Endothelial cell of umbilical vein (primary cell): Measurements from ENCODE around the gene ZPLD1. TPM values are rescaled to one million over a fixed set of nuclear protein-coding genes. Genes with fewer than 3 reads are reported as not detected.

ENCODE experiments used
- BruUV-seq: library from RNA; stranded (reverse); fragments of 400-500 nt; replicated peaks from 2 replicates; lab custom pipeline; 2021; lab: Mats Ljungman, UMichigan
- CTCF ChIA-PET: fragments of 300-600, 350-600 bp; sonication (Branson Sonifier 250); formaldehyde crosslinking; loops from one replicate; lab custom pipeline; 2021; ENCODE audit warnings: antibody characterized with exemption, inconsistent platforms; lab: Charles Lee
- POLR2A ChIA-PET: fragments of 300-600, 350-600 bp; sonication (Branson Sonifier 250); formaldehyde crosslinking; loops from one replicate; lab custom pipeline; 2021; ENCODE audit warnings: antibody characterized with exemption, inconsistent platforms; lab: Charles Lee
- DNase-seq: peaks from one replicate; pipeline ENCODE4 v3.0.0-alpha.2; 2011; ENCODE audit warnings: low read depth, low spot score
- FAIRE-seq: peaks from 2 replicates; lab custom pipeline; 2011; peaks lifted over from hg19 to GRCh38; lab: Jason Lieb, UNC
- H2AFZ ChIP-seq: 2 replicates; pipeline ENCODE4 v1.6.0; 2012; ENCODE audit warnings: low read depth, low read length, control low read depth, inconsistent platforms
- H3K27ac ChIP-seq: 2 replicates; pipeline ENCODE4 v1.5.1; 2011; ENCODE audit warnings: low read depth, mild to moderate bottlenecking, control low read depth, low read length, moderate library complexity; ENCODE audit not compliant: insufficient read depth
- H3K27me3 ChIP-seq, 2 experiments: 2 replicates each; pipeline versions ENCODE4 v1.6.0 to v1.6.1; 2011; ENCODE audit warnings: low read length in 2 of 2, mixed read lengths in 1 of 2; ENCODE audit not compliant: control insufficient read depth in 2 of 2, insufficient read depth in 2 of 2
- H3K36me3 ChIP-seq, 2 experiments: 2 replicates in 1 of 2; 3 replicates in 1 of 2; pipeline ENCODE4 v1.5.1; 2011; ENCODE audit warnings: low read length in 2 of 2, mild to moderate bottlenecking in 1 of 2, moderate library complexity in 1 of 2; ENCODE audit not compliant: control insufficient read depth in 2 of 2, insufficient read depth in 2 of 2; ENCODE audit errors: extremely low read depth in 1 of 2
- H3K4me1 ChIP-seq: 3 replicates; pipeline ENCODE4 v1.5.1; 2011; ENCODE audit warnings: mild to moderate bottlenecking, low read length; ENCODE audit not compliant: control insufficient read depth, insufficient read depth; ENCODE audit errors: extremely low read depth
- H3K4me2 ChIP-seq: 2 replicates; pipeline ENCODE4 v1.6.1; 2011; ENCODE audit warnings: low read length, control low read depth, mixed read lengths; ENCODE audit not compliant: insufficient read depth
- H3K4me3 ChIP-seq, 3 experiments: fragments of 200-600 bp in 1 of 3; sonication (generic), shearing (Covaris generic) in 1 of 3; replicated peaks in 1 of 3; 2 replicates each; pipeline ENCODE4 v1.5.1; 2011 to 2016; ENCODE audit warnings: control low read depth in 3 of 3, low read length in 3 of 3, mild to moderate bottlenecking in 2 of 3, inconsistent platforms in 1 of 3, low read depth in 1 of 3, moderate library complexity in 1 of 3; ENCODE audit not compliant: insufficient read depth in 1 of 3
- H3K79me2 ChIP-seq: 2 replicates; pipeline ENCODE4 v1.6.0; 2012; ENCODE audit warnings: low read length, inconsistent platforms; ENCODE audit not compliant: control insufficient read depth, insufficient read depth
- H3K9ac ChIP-seq: replicated peaks from 2 replicates; pipeline ENCODE3; 2011; ENCODE audit warnings: low read length, control low read depth; ENCODE audit not compliant: insufficient read depth; ENCODE audit errors: extremely low read depth
- H3K9me1 ChIP-seq: replicated peaks from 3 replicates; pipeline ENCODE4 v1.6.0; 2011; ENCODE audit warnings: mild to moderate bottlenecking, low read length; ENCODE audit not compliant: control insufficient read depth, insufficient read depth; ENCODE audit errors: extremely low read depth
- H3K9me3 ChIP-seq: replicated peaks from 2 replicates; pipeline ENCODE4 v1.5.1; 2012; ENCODE audit warnings: low read length, inconsistent platforms; ENCODE audit not compliant: control insufficient read depth, insufficient read depth
- H4K20me1 ChIP-seq: replicated peaks from 2 replicates; pipeline ENCODE3; 2011; ENCODE audit warnings: mild to moderate bottlenecking, low read length; ENCODE audit not compliant: control insufficient read depth, insufficient read depth; ENCODE audit errors: extremely low read depth
- CTCF ChIP-seq, 2 donors: IDR thresholded peaks; 1 replicate in 1 of 2; 2 replicates in 1 of 2; pipeline ENCODE4 v1.5.1; 2011; ENCODE audit warnings: low read length in 2 of 2, mild to moderate bottlenecking in 2 of 2, moderate library complexity in 2 of 2, control low read depth in 1 of 2, inconsistent platforms in 1 of 2, low read depth in 1 of 2; ENCODE audit not compliant: insufficient read depth in 1 of 2; ENCODE audit errors: extremely low read depth in 1 of 2
- EZH2 ChIP-seq: IDR thresholded peaks from 2 replicates; pipeline ENCODE4 v1.6.1; 2012; ENCODE audit warnings: borderline replicate concordance, low read depth, mild to moderate bottlenecking, moderate library complexity, low read length, inconsistent platforms; ENCODE audit not compliant: severe bottlenecking
- FOS ChIP-seq: IDR thresholded peaks from 2 replicates; pipeline ENCODE4 v1.6.1; 2011; ENCODE audit warnings: mild to moderate bottlenecking, low read length, moderate library complexity, borderline replicate concordance; ENCODE audit not compliant: insufficient read depth
- GATA2 ChIP-seq: IDR thresholded peaks from 2 replicates; pipeline ENCODE4 v1.7.0; 2011; ENCODE audit warnings: low read depth, mild to moderate bottlenecking, moderate library complexity, mixed read lengths, low read length; ENCODE audit not compliant: insufficient read length, insufficient read depth
- JUN ChIP-seq: IDR thresholded peaks from 2 replicates; pipeline ENCODE4 v1.6.1; 2011; ENCODE audit warnings: borderline replicate concordance, low read depth; ENCODE audit not compliant: insufficient read length, insufficient read depth
- MAX ChIP-seq: IDR thresholded peaks from 2 replicates; pipeline ENCODE4 v1.6.1; 2011; ENCODE audit not compliant: insufficient read depth, insufficient read length
- MYC ChIP-seq: IDR thresholded peaks from one replicate; pipeline ENCODE4 v1.6.1; 2011; ENCODE audit warnings: mild to moderate bottlenecking, low read depth, low read length
- POLR2A ChIP-seq: IDR thresholded peaks from 2 replicates; pipeline ENCODE4 v1.6.1; 2012; ENCODE audit warnings: low read depth, mild to moderate bottlenecking, control low read depth, low read length
- POLR2AphosphoS5 ChIP-seq: IDR thresholded peaks from 2 replicates; pipeline ENCODE4 v1.6.1; 2012; ENCODE audit warnings: low read depth, mild to moderate bottlenecking, control low read depth, low read length, moderate library complexity; ENCODE audit not compliant: insufficient read depth
- dilution Hi-C: fragments of 300-500 bp; cut with MboI; formaldehyde crosslinking; loops from one replicate; pipeline ENCODE4 v1.15.0; 2019; ENCODE audit warnings: low sequenced_read_pairs; ENCODE audit not compliant: extremely low pct_ligation_motif_present
- intact Hi-C: fragments of 100-400 bp; cut with micrococcal nuclease; formaldehyde crosslinking; loops from one replicate; pipeline ENCODE4 v1.10.0; 2022
- polyA plus RNA-seq, 4 experiments: library from polyadenylated mRNA; depleted of rRNA in 3 of 4; stranded (reverse) in 3 of 4; unstranded in 1 of 4; fragments of >200 nt; gene quantifications; 2 replicates each; pipeline versions ENCODE4 v1.2.1 to v1.2.3, GENCODE V29; 2011 to 2012; ENCODE audit warnings: missing spikeins in 1 of 4
- total RNA-seq: library from RNA; stranded (reverse); gene quantifications from 2 replicates; pipeline ENCODE4 v1.2.3, GENCODE V29; 2021

ZPLD1 gene
- total and polyA plus RNA-seq, 2 donors (not counting 3 experiments of a cell fraction or from before 2014, with no cell fraction given) = not detected

GRCh38 chr3:102521246-102521645 is 86.4 kb downstream of the ZPLD1 start:
- Histone ChIP-seq H2AFZ (no peak overlapping the region), H3K9me3 (no peaks in the 10 kb centered on the region), H3K79me2 (no peaks in the 10 kb centered on the region), H3K36me3 (no peaks in the 10 kb centered on the region), H3K9me1 (no peaks in the 10 kb centered on the region), H4K20me1 (no peaks in the 10 kb centered on the region), H3K9ac (no peak overlapping the region), H3K4me2 (no peak overlapping the region), H3K4me3 (no peak overlapping the region), H3K27ac (no peak overlapping the region), H3K27me3 (peaks cover 5 to 17% of the 10 kb centered on the region in 2 experiments), H3K4me1 (no peaks in the 10 kb centered on the region)
- DNase-seq (no peak), FAIRE-seq (no peak)
- no peak for TF ChIP-seq FOS
- no peak for TF ChIP-seq EZH2
- no peak for TF ChIP-seq JUN
- no peak for TF ChIP-seq MYC
- TF ChIP-seq MAX = no peak
- TF ChIP-seq POLR2AphosphoS5 = no peak
- TF ChIP-seq POLR2A = no peak
- TF ChIP-seq GATA2 = no peak
- no peak for TF ChIP-seq CTCF (IDR thresholded peaks at IDR 0.05; ENCODE audit: extremely low read depth in 1 of 2, insufficient read depth in 1 of 2, low read depth in 1 of 2, low read length in 2 of 2)
- ChIA-PET POLR2A (no interaction called here), CTCF (no interaction called here)
- dilution Hi-C loops (no loop called here), intact Hi-C loops (no loop called here)
- no TSS peak for BruUV-seq
